ENCODE data around the gene DGKD.

Gene DGKD

DNA sequence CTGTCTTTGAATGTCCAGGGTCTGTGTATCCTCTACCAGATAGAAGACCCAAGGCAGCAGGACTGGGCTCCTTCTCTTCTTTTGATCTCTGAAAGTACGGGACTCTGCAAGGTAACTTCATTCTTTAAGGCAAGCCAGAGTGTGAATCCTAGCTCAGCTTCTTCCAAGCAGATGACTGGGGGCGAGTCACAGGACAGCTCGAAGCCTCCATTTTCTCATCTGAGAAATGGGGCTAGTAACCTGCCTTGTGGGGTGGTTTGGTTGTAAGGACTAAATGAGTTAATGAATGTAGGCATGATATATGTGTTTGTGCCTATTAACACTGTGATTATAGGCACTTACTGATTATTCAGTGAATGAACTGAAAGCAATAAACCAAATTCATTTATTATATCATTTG, 46.7 kb downstream of the DGKD start:
- H3K79me2 ChIP-seq (ENCODE audit: control insufficient read depth, insufficient read depth, low read length): no peaks in the 10 kb centered on the region
- H3K4me3 ChIP-seq (ENCODE audit: low read length): no peak overlapping the region
- H3K9ac ChIP-seq (ENCODE audit: low read length): no peak overlapping the region
- H4K5ac ChIP-seq (ENCODE audit: low read length): no peak overlapping the region
- H3K4me2 ChIP-seq (ENCODE audit: low read length): no peak overlapping the region
- peaks cover 2% of the 10 kb centered on the region for H3K79me1 ChIP-seq (ENCODE audit: low read length)
- H3K4ac ChIP-seq (ENCODE audit: low read depth, low read length): no peak overlapping the region
- H3K27me3 ChIP-seq (ENCODE audit: insufficient read depth, low read length, poor library complexity): no peaks in the 10 kb centered on the region
- no peak overlapping the region for H2BK15ac ChIP-seq (replicated peaks; ENCODE audit: low read depth)
- peaks cover 2% of the 10 kb centered on the region for H3K4me1 ChIP-seq (ENCODE audit: control insufficient read depth, low read depth, low read length)
- H3K27ac ChIP-seq (ENCODE audit: low read depth, low read length): no peak overlapping the region
- H2BK120ac ChIP-seq (ENCODE audit: low read depth, low read length): no peak overlapping the region
- no peak overlapping the region for H4K8ac ChIP-seq (ENCODE audit: low read depth, low read length)
- no peak overlapping the region for H2AK5ac ChIP-seq (ENCODE audit: low read length)
- H2BK5ac ChIP-seq (ENCODE audit: low read length): no peak overlapping the region
- WGBS (ENCODE audit: extremely low coverage, insufficient coverage, low lambda C conversion rate): no CpG with 5 or more reads among the region's 3 CpGs
- no peaks in the 10 kb centered on the region for H3K36me3 ChIP-seq (ENCODE audit: control insufficient read depth, insufficient read depth, low read length)
- no peak overlapping the region for H3K18ac ChIP-seq (ENCODE audit: low read length)
- no peak overlapping the region for H3K23ac ChIP-seq (ENCODE audit: low read length)
- no peak for DNase-seq
- H3K56ac ChIP-seq (ENCODE audit: low read length): no peak overlapping the region

DNA sequence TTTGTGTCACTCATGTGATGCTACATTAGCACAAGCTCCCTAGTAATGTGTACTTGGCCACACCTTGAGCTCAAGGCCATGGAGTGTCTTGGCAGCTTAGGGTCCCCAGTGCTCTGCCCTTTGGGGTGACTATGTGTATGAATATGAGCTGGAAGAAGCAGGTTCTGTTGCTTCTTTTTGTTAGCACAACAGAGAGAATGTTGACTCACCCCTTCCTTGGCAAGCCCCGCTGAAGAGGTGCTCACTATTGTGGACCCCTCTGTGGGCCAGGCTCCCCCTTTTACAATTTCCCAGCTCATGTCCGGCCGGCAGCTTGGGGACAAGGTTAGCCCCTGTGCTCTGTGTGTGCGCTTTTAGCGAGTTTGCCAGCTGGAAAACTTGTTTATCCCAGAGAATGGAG, 48.1 kb downstream of the DGKD start:
- Histone ChIP-seq H3K4me2 (ENCODE audit: low read length) (no peak overlapping the region), H3K4ac (ENCODE audit: low read depth, low read length) (no peak overlapping the region), H3K79me2 (ENCODE audit: control insufficient read depth, insufficient read depth, low read length) (no peaks in the 10 kb centered on the region), H3K4me3 (ENCODE audit: low read length) (no peak overlapping the region), H2BK5ac (ENCODE audit: low read length) (no peak overlapping the region), H2BK120ac (ENCODE audit: low read depth, low read length) (no peak overlapping the region), H3K56ac (ENCODE audit: low read length) (no peak overlapping the region), H3K27ac (ENCODE audit: low read depth, low read length) (no peak overlapping the region), H3K9ac (ENCODE audit: low read length) (no peak overlapping the region), H4K8ac (ENCODE audit: low read depth, low read length) (no peak overlapping the region), H4K5ac (ENCODE audit: low read length) (no peak overlapping the region), H3K36me3 (ENCODE audit: control insufficient read depth, insufficient read depth, low read length) (no peaks in the 10 kb centered on the region), H2BK15ac (replicated peaks; ENCODE audit: low read depth) (no peak overlapping the region), H3K79me1 (ENCODE audit: low read length) (peaks cover 2% of the 10 kb centered on the region), H3K4me1 (ENCODE audit: control insufficient read depth, low read depth, low read length) (peaks cover 2% of the 10 kb centered on the region), H3K23ac (ENCODE audit: low read length) (no peak overlapping the region), H2AK5ac (ENCODE audit: low read length) (no peak overlapping the region), H3K18ac (ENCODE audit: low read length) (no peak overlapping the region), H3K27me3 (ENCODE audit: insufficient read depth, low read length, poor library complexity) (no peaks in the 10 kb centered on the region)
- no CpG with 5 or more reads among the region's 5 CpGs for WGBS (ENCODE audit: extremely low coverage, insufficient coverage, low lambda C conversion rate)
- no peak for DNase-seq

DNA sequence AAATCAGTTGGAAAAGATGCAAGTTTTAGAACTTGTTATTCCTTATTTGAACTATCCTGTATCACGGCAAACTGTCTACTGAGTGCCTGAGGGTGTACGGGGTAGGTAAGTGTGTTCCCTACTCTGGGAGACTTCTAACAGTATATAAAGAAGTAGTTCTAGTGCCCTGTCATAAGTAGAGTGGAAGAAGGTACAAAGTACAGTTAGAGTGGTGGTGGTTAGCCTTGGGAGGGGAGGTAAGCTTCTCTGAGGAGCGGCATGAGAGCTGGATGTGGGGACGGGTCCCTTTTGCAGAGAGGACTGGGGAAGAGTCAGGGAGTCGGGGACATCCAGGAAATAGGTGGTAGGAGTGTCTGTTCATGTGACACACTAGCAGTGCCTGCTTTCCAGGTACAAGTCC, 48.5 kb downstream of the DGKD start:
- DNase-seq: no peak
- Histone ChIP-seq H3K4me3 (ENCODE audit: low read length) (no peak overlapping the region), H3K18ac (ENCODE audit: low read length) (no peak overlapping the region), H3K79me1 (ENCODE audit: low read length) (peaks cover 2% of the 10 kb centered on the region), H2BK5ac (ENCODE audit: low read length) (no peak overlapping the region), H3K4me2 (ENCODE audit: low read length) (no peak overlapping the region), H3K4me1 (ENCODE audit: control insufficient read depth, low read depth, low read length) (peaks cover 2% of the 10 kb centered on the region), H2BK120ac (ENCODE audit: low read depth, low read length) (no peak overlapping the region), H2BK15ac (replicated peaks; ENCODE audit: low read depth) (no peak overlapping the region), H3K27ac (ENCODE audit: low read depth, low read length) (no peak overlapping the region), H3K9ac (ENCODE audit: low read length) (no peak overlapping the region), H3K4ac (ENCODE audit: low read depth, low read length) (no peak overlapping the region), H3K27me3 (ENCODE audit: insufficient read depth, low read length, poor library complexity) (no peaks in the 10 kb centered on the region), H3K56ac (ENCODE audit: low read length) (no peak overlapping the region), H3K23ac (ENCODE audit: low read length) (no peak overlapping the region), H4K5ac (ENCODE audit: low read length) (no peak overlapping the region), H4K8ac (ENCODE audit: low read depth, low read length) (no peak overlapping the region), H3K79me2 (ENCODE audit: control insufficient read depth, insufficient read depth, low read length) (no peaks in the 10 kb centered on the region), H2AK5ac (ENCODE audit: low read length) (no peak overlapping the region), H3K36me3 (ENCODE audit: control insufficient read depth, insufficient read depth, low read length) (no peaks in the 10 kb centered on the region)
- no CpG with 5 or more reads among the region's 5 CpGs for WGBS (ENCODE audit: extremely low coverage, insufficient coverage, low lambda C conversion rate)

GRCh38 chr2:233404222-233404621, 49.9 kb downstream of the DGKD start:
- Histone ChIP-seq H2BK5ac (ENCODE audit: low read length) (no peak overlapping the region), H2AK5ac (ENCODE audit: low read length) (no peak overlapping the region), H3K27ac (ENCODE audit: low read depth, low read length) (no peak overlapping the region), H4K8ac (ENCODE audit: low read depth, low read length) (no peak overlapping the region), H3K56ac (ENCODE audit: low read length) (no peak overlapping the region), H4K5ac (ENCODE audit: low read length) (no peak overlapping the region), H3K9ac (ENCODE audit: low read length) (no peak overlapping the region), H3K27me3 (ENCODE audit: insufficient read depth, low read length, poor library complexity) (no peaks in the 10 kb centered on the region), H3K4me3 (ENCODE audit: low read length) (no peak overlapping the region), H3K4me1 (ENCODE audit: control insufficient read depth, low read depth, low read length) (peaks cover 6% of the 10 kb centered on the region), H3K36me3 (ENCODE audit: control insufficient read depth, insufficient read depth, low read length) (no peaks in the 10 kb centered on the region), H3K4me2 (ENCODE audit: low read length) (no peak overlapping the region), H3K4ac (ENCODE audit: low read depth, low read length) (no peak overlapping the region), H3K23ac (ENCODE audit: low read length) (no peak overlapping the region), H2BK120ac (ENCODE audit: low read depth, low read length) (no peak overlapping the region), H3K79me2 (ENCODE audit: control insufficient read depth, insufficient read depth, low read length) (no peaks in the 10 kb centered on the region), H2BK15ac (replicated peaks; ENCODE audit: low read depth) (no peak overlapping the region), H3K18ac (ENCODE audit: low read length) (no peak overlapping the region), H3K79me1 (ENCODE audit: low read length) (peaks cover 2% of the 10 kb centered on the region)
- DNase-seq: peak; percentile 76

- Histone ChIP-seq H3K18ac (ENCODE audit: low read length) (no peak overlapping the region), H3K23ac (ENCODE audit: low read length) (no peak overlapping the region), H2AK5ac (ENCODE audit: low read length) (no peak overlapping the region), H3K27me3 (ENCODE audit: insufficient read depth, low read length, poor library complexity) (no peaks in the 10 kb centered on the region), H3K56ac (ENCODE audit: low read length) (no peak overlapping the region), H2BK15ac (replicated peaks; ENCODE audit: low read depth) (no peak overlapping the region), H2BK120ac (ENCODE audit: low read depth, low read length) (no peak overlapping the region), H3K4ac (ENCODE audit: low read depth, low read length) (no peak overlapping the region), H4K5ac (ENCODE audit: low read length) (no peak overlapping the region), H3K4me2 (ENCODE audit: low read length) (no peak overlapping the region), H3K27ac (ENCODE audit: low read depth, low read length) (no peak overlapping the region), H4K8ac (ENCODE audit: low read depth, low read length) (no peak overlapping the region), H2BK5ac (ENCODE audit: low read length) (no peak overlapping the region), H3K36me3 (ENCODE audit: control insufficient read depth, insufficient read depth, low read length) (no peaks in the 10 kb centered on the region), H3K9ac (ENCODE audit: low read length) (no peak overlapping the region), H3K4me1 (ENCODE audit: control insufficient read depth, low read depth, low read length) (peaks cover 5% of the 10 kb centered on the region), H3K79me1 (ENCODE audit: low read length) (peaks cover 2% of the 10 kb centered on the region), H3K4me3 (ENCODE audit: low read length) (no peak overlapping the region), H3K79me2 (ENCODE audit: control insufficient read depth, insufficient read depth, low read length) (no peaks in the 10 kb centered on the region)
- WGBS (ENCODE audit: extremely low coverage, insufficient coverage, low lambda C conversion rate): no CpG with 5 or more reads among the region's 2 CpGs
- DNase-seq: no peak
Observed at GRCh38 chr2:233406865-233407264, 52.6 kb downstream of the DGKD start.

DNA sequence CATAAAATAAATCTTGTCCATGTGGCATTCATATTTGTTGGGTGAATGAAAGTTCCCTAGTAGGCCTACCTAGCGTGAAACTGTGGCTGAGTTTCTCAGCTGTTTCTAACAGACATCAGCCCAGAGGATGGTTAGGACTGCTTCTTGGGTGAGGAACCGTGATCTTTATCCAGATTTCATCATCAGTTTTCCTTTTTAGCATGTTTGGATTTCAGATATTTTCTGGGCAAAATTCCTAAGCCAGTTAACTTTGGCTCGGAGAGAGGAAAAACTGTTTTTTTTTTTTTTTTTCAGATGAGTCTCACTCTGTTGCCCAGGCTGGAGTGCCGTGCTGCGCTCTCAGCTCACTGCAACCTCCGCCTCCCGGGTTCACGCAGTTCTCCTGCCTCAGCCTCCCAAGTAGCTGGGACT, 53.5 kb downstream of the DGKD start:
- no peak overlapping the region for H3K27ac ChIP-seq (ENCODE audit: low read depth, low read length)
- no peak overlapping the region for H2BK5ac ChIP-seq (ENCODE audit: low read length)
- H3K4ac ChIP-seq (ENCODE audit: low read depth, low read length): no peak overlapping the region
- H3K23ac ChIP-seq (ENCODE audit: low read length): no peak overlapping the region
- H4K8ac ChIP-seq (ENCODE audit: low read depth, low read length): no peak overlapping the region
- H3K79me1 ChIP-seq (ENCODE audit: low read length): peaks cover 2% of the 10 kb centered on the region
- H3K4me1 ChIP-seq (ENCODE audit: control insufficient read depth, low read depth, low read length): peaks cover 5% of the 10 kb centered on the region
- no peaks in the 10 kb centered on the region for H3K36me3 ChIP-seq (ENCODE audit: control insufficient read depth, insufficient read depth, low read length)
- WGBS (ENCODE audit: extremely low coverage, insufficient coverage, low lambda C conversion rate): no CpG with 5 or more reads among the region's 8 CpGs
- H2AK5ac ChIP-seq (ENCODE audit: low read length): no peak overlapping the region
- no peak overlapping the region for H2BK15ac ChIP-seq (replicated peaks; ENCODE audit: low read depth)
- DNase-seq: no peak
- H3K27me3 ChIP-seq (ENCODE audit: insufficient read depth, low read length, poor library complexity): no peaks in the 10 kb centered on the region
- no peak overlapping the region for H3K4me2 ChIP-seq (ENCODE audit: low read length)
- H3K18ac ChIP-seq (ENCODE audit: low read length): no peak overlapping the region
- no peak overlapping the region for H2BK120ac ChIP-seq (ENCODE audit: low read depth, low read length)
- H3K9ac ChIP-seq (ENCODE audit: low read length): no peak overlapping the region
- H3K79me2 ChIP-seq (ENCODE audit: control insufficient read depth, insufficient read depth, low read length): no peaks in the 10 kb centered on the region
- H4K5ac ChIP-seq (ENCODE audit: low read length): no peak overlapping the region
- no peak overlapping the region for H3K56ac ChIP-seq (ENCODE audit: low read length)
- no peak overlapping the region for H3K4me3 ChIP-seq (ENCODE audit: low read length)

Data from mesendoderm (in vitro differentiated cells).